Measurements from ENCODE around the gene SORT1. TPM values are rescaled to one million over a fixed set of nuclear protein-coding genes. Genes with fewer than 3 reads are reported as not detected.
A peak's percentile ranks its signal among the peaks of the same experiment; 100 is the strongest.

Gene SORT1
- total RNA-seq, 1 donor, result 48.5 TPM

- H3K27me3 ChIP-seq (ENCODE audit: insufficient read depth, low read length), result no peaks in the 10 kb centered on the region
- DNase-seq (ENCODE audit: insufficient read length, low spot score, missing footprints), result no peak
- no peaks in the 10 kb centered on the region for H3K9me3 ChIP-seq (ENCODE audit: low read depth, low read length)
- no peaks in the 10 kb centered on the region for H3K79me2 ChIP-seq (ENCODE audit: insufficient read depth, low read length)
- H3K4me2 ChIP-seq (ENCODE audit: insufficient read depth, low read length), result no peak overlapping the region
- H2AFZ ChIP-seq (ENCODE audit: low read length), result no peak overlapping the region
- peaks cover 27% of the 10 kb centered on the region for H3K4me1 ChIP-seq (ENCODE audit: insufficient read depth, low read length)
- no peak overlapping the region for H3K27ac ChIP-seq (ENCODE audit: low read depth, low read length)
- no peak overlapping the region for H3K4me3 ChIP-seq (ENCODE audit: insufficient read depth, low read length)
- no peaks in the 10 kb centered on the region for H4K20me1 ChIP-seq (ENCODE audit: insufficient read depth, low read length)
- no peaks in the 10 kb centered on the region for H3K36me3 ChIP-seq (ENCODE audit: insufficient read depth, low read length)
- TF ChIP-seq, protein P1, sequence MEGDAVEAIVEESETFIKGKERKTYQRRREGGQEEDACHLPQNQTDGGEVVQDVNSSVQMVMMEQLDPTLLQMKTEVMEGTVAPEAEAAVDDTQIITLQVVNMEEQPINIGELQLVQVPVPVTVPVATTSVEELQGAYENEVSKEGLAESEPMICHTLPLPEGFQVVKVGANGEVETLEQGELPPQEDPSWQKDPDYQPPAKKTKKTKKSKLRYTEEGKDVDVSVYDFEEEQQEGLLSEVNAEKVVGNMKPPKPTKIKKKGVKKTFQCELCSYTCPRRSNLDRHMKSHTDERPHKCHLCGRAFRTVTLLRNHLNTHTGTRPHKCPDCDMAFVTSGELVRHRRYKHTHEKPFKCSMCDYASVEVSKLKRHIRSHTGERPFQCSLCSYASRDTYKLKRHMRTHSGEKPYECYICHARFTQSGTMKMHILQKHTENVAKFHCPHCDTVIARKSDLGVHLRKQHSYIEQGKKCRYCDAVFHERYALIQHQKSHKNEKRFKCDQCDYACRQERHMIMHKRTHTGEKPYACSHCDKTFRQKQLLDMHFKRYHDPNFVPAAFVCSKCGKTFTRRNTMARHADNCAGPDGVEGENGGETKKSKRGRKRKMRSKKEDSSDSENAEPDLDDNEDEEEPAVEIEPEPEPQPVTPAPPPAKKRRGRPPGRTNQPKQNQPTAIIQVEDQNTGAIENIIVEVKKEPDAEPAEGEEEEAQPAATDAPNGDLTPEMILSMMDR (IDR thresholded peaks at IDR 0.05; ENCODE audit: extremely low read depth, low read depth, low read length), result no peak
These were observed 97.0 kb downstream of the SORT1 start for GRCh38 chr1:109300650-109301151.

- TF ChIP-seq, protein P1 (IDR thresholded peaks at IDR 0.05; ENCODE audit: extremely low read depth, low read depth, low read length), result no peak
- Histone ChIP-seq H3K9me3 (ENCODE audit: low read depth, low read length) (no peaks in the 10 kb centered on the region), H3K4me2 (ENCODE audit: insufficient read depth, low read length) (peak overlapping the region; percentile 52), H3K4me1 (ENCODE audit: insufficient read depth, low read length) (peaks cover 27% of the 10 kb centered on the region), H3K4me3 (ENCODE audit: insufficient read depth, low read length) (no peak overlapping the region), H3K79me2 (ENCODE audit: insufficient read depth, low read length) (no peaks in the 10 kb centered on the region), H3K36me3 (ENCODE audit: insufficient read depth, low read length) (no peaks in the 10 kb centered on the region), H3K27ac (ENCODE audit: low read depth, low read length) (peak overlapping the region; percentile 87), H3K27me3 (ENCODE audit: insufficient read depth, low read length) (no peaks in the 10 kb centered on the region), H4K20me1 (ENCODE audit: insufficient read depth, low read length) (no peaks in the 10 kb centered on the region), H2AFZ (ENCODE audit: low read length) (peak overlapping the region; percentile 81)
- no peak for DNase-seq (ENCODE audit: insufficient read length, low spot score, missing footprints)
These were observed 98.0 kb downstream of the SORT1 start for GRCh38 chr1:109299558-109300343.

- Histone ChIP-seq H2AFZ (ENCODE audit: low read length) (peak overlapping the region; percentile 81), H3K9me3 (ENCODE audit: low read depth, low read length) (no peaks in the 10 kb centered on the region), H3K27me3 (ENCODE audit: insufficient read depth, low read length) (no peaks in the 10 kb centered on the region), H3K27ac (ENCODE audit: low read depth, low read length) (peak overlapping the region; percentile 87), H3K4me3 (ENCODE audit: insufficient read depth, low read length) (peak overlapping the region; percentile 29), H3K36me3 (ENCODE audit: insufficient read depth, low read length) (no peaks in the 10 kb centered on the region), H3K79me2 (ENCODE audit: insufficient read depth, low read length) (no peaks in the 10 kb centered on the region), H3K4me2 (ENCODE audit: insufficient read depth, low read length) (peak overlapping the region; percentile 52), H4K20me1 (ENCODE audit: insufficient read depth, low read length) (no peaks in the 10 kb centered on the region), H3K4me1 (ENCODE audit: insufficient read depth, low read length) (peaks cover 27% of the 10 kb centered on the region)
- DNase-seq (ENCODE audit: insufficient read length, low spot score, missing footprints), result peak; percentile 86
- TF ChIP-seq, protein P1 (IDR thresholded peaks at IDR 0.05; ENCODE audit: extremely low read depth, low read depth, low read length), result no peak
These were observed 98.8 kb downstream of the SORT1 start for GRCh38 chr1:109298666-109299557.

All from osteoblast (primary cell).